A673 (cell line): Measurements from ENCODE around the gene IDE. TPM values are rescaled to one million over a fixed set of nuclear protein-coding genes. Genes with fewer than 3 reads are reported as not detected.
A peak's percentile ranks its signal among the peaks of the same experiment; 100 is the strongest.

Experiments
- BruUV-seq: library from RNA; stranded (reverse); fragments of 400-500 nt; replicated peaks from 2 replicates; lab custom pipeline; 2021; lab: Mats Ljungman, UMichigan
- CTCF ChIA-PET: fragments of 300-600 bp; sonication (Branson Sonifier 250); formaldehyde crosslinking; loops from one replicate; lab custom pipeline; 2022; ENCODE audit warnings: antibody characterized with exemption; lab: Charles Lee
- POLR2A ChIA-PET: fragments of 300-600 bp; sonication (Branson Sonifier 250); formaldehyde crosslinking; loops from one replicate; lab custom pipeline; 2022; ENCODE audit warnings: antibody characterized with exemption; ENCODE audit not compliant: low non-redundant PET; lab: Charles Lee
- DNase-seq: peaks from one replicate; pipeline ENCODE4 v3.0.0-alpha.2; 2015; ENCODE audit warnings: low spot score
- H3K27ac ChIP-seq: fragments of 200-600 bp; sonication (generic); 2 replicates; pipeline ENCODE4 v1.5.1; 2016; ENCODE audit warnings: mixed run types, low read depth, mild to moderate bottlenecking, mixed read lengths, antibody characterized with exemption, low read length; ENCODE audit not compliant: poor library complexity, severe bottlenecking
- H3K27me3 ChIP-seq: fragments of 200-600 bp; sonication (generic); replicated peaks from 2 replicates; pipeline ENCODE4 v1.6.1; 2017; ENCODE audit warnings: mixed run types, low read depth, mild to moderate bottlenecking, mixed read lengths, antibody characterized with exemption, low read length; ENCODE audit not compliant: insufficient read depth, poor library complexity
- H3K36me3 ChIP-seq: fragments of 200-600 bp; sonication (generic); 2 replicates; pipeline ENCODE4 v1.6.1; 2016; ENCODE audit warnings: mixed run types, mild to moderate bottlenecking, mixed read lengths, antibody characterized with exemption, low read length; ENCODE audit not compliant: insufficient read depth, poor library complexity, severe bottlenecking
- H3K4me1 ChIP-seq: fragments of 200-600 bp; sonication (generic); 2 replicates; pipeline ENCODE4 v1.6.1; 2017; ENCODE audit warnings: mixed run types, mild to moderate bottlenecking, mixed read lengths, antibody characterized with exemption, low read length; ENCODE audit not compliant: insufficient read depth, poor library complexity, severe bottlenecking
- H3K4me3 ChIP-seq: fragments of 200-600 bp; sonication (generic); 2 replicates; pipeline ENCODE4 v1.5.1; 2016; ENCODE audit warnings: low read depth, mixed run types, mild to moderate bottlenecking, mixed read lengths, low read length; ENCODE audit not compliant: poor library complexity, severe bottlenecking
- H3K9me3 ChIP-seq: fragments of 200-600 bp; sonication (generic); 2 replicates; pipeline ENCODE4 v1.6.1; 2016; ENCODE audit warnings: mixed run types, low read depth, mild to moderate bottlenecking, mixed read lengths, antibody characterized with exemption, low read length; ENCODE audit not compliant: poor library complexity, severe bottlenecking
- CTCF ChIP-seq: fragments of 300-800, 200-600 bp; sonication (generic); conservative IDR thresholded peaks from 2 replicates; pipeline ENCODE4 v1.5.1; 2017; ENCODE audit warnings: low read depth, mild to moderate bottlenecking, antibody characterized with exemption, low read length, moderate library complexity, mixed read lengths
- EZH2 ChIP-seq: fragments of 200-600 bp; sonication (generic); IDR thresholded peaks from 2 replicates; pipeline ENCODE4 v1.6.1; 2017; ENCODE audit warnings: borderline replicate concordance, low read depth, mild to moderate bottlenecking, mixed read lengths, antibody characterized with exemption, low read length; ENCODE audit not compliant: poor library complexity, severe bottlenecking
- intact Hi-C: fragments of 100-400 bp; cut with micrococcal nuclease; formaldehyde crosslinking; loops from one replicate; pipeline ENCODE4 v1.10.0; 2022; ENCODE audit not compliant: unreplicated experiment
- total RNA-seq: library from RNA; stranded (reverse); gene quantifications from 2 replicates; pipeline ENCODE4 v1.2.3, GENCODE V29; 2021

The IDE gene
- total RNA-seq, 1 experiment from 2014 or later, result 87.8 TPM

- ChIA-PET POLR2A (no interaction called here), CTCF (no interaction called here)
- Histone ChIP-seq H3K9me3 (no peaks in the 10 kb centered on the region), H3K27me3 (no peaks in the 10 kb centered on the region), H3K4me3 (no peak overlapping the region), H3K36me3 (no peaks in the 10 kb centered on the region), H3K4me1 (peaks cover 6% of the 10 kb centered on the region), H3K27ac (no peak overlapping the region)
- intact Hi-C loops, result no loop called here
- no TSS peak for BruUV-seq
- no peak for TF ChIP-seq EZH2
- TF ChIP-seq CTCF, result no peak
- no peak for DNase-seq
These were observed 155.7 kb downstream of the IDE start for GRCh38 chr10:92418221-92418620.

- POLR2A ChIA-PET, result interaction anchor here (0.5 kb wide), 1 partner anchor 52 kb away, joined by 3 read pairs; no protein-coding TSS in a partner anchor
These were observed 160.4 kb downstream of the IDE start for GRCh38 chr10:92413519-92413918.

GRCh38 chr10:92413011-92413410 is 160.9 kb downstream of the IDE start:
- H3K9me3 ChIP-seq, result no peaks in the 10 kb centered on the region
- POLR2A ChIA-PET, result no interaction called here
- CTCF ChIA-PET, result interaction anchor here (0.6 kb wide), 1 partner anchor 180 kb away, joined by 4 read pairs; no protein-coding TSS in a partner anchor
- peaks cover 7% of the 10 kb centered on the region for H3K4me1 ChIP-seq
- no peak for TF ChIP-seq CTCF
- no peak for TF ChIP-seq EZH2
- DNase-seq, result peak; percentile 86
- H3K36me3 ChIP-seq, result no peaks in the 10 kb centered on the region
- H3K4me3 ChIP-seq, result no peak overlapping the region
- no peaks in the 10 kb centered on the region for H3K27me3 ChIP-seq
- no TSS peak for BruUV-seq
- H3K27ac ChIP-seq, result no peak overlapping the region
- intact Hi-C loops, result no loop called here

More at GRCh38 chr10:92413519-92413918, 160.4 kb downstream of the IDE start:
- H3K9me3 ChIP-seq, result no peaks in the 10 kb centered on the region
- CTCF ChIA-PET, result interaction anchor here (0.6 kb wide), 1 partner anchor 181 kb away, joined by 4 read pairs; no protein-coding TSS in a partner anchor
- no peaks in the 10 kb centered on the region for H3K27me3 ChIP-seq
- intact Hi-C loops, result no loop called here
- peaks cover 7% of the 10 kb centered on the region for H3K4me1 ChIP-seq
- H3K27ac ChIP-seq, result no peak overlapping the region
- TF ChIP-seq CTCF, result no peak
- TF ChIP-seq EZH2, result no peak
- H3K36me3 ChIP-seq, result no peaks in the 10 kb centered on the region
- no peak for DNase-seq
- no TSS peak for BruUV-seq
- H3K4me3 ChIP-seq, result no peak overlapping the region
